ENCODE results near the gene CEACAM20.

DNA sequence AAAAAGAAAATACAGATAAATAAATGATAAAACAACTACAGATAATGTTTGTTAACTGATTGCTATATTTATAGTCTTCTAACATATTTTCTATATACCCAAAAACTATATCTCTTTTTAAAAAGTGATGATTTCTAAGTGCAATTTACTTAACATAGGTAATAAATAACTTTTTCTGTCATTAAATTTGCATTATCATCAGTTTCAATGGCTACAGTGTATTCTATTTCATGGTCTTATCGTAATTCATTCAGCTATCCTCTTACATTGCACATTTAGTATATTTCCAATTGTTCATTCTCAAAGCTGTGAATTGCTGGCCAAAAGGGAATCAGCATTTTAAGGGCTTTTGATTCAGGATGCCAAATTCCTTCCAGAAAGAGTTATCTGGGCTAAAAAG is 32.8 kb downstream of the CEACAM20 start:
- TF ChIP-seq POLR2A (IDR thresholded peaks at IDR 0.05), result no peak
- no peak for TF ChIP-seq CTCF (IDR thresholded peaks at IDR 0.05)
